Measurements from ENCODE around the gene CNTNAP2.

GRCh38 chr7:146960773-146961391 is 844.3 kb downstream of the CNTNAP2 start:
- TF ChIP-seq CTCF (IDR thresholded peaks at IDR 0.05) (no peak), POLR2A (IDR thresholded peaks at IDR 0.05) (no peak), EP300 (IDR thresholded peaks at IDR 0.05) (no peak)
